Measurements from ENCODE around the gene HLF. TPM values are rescaled to one million over a fixed set of nuclear protein-coding genes. Genes with fewer than 3 reads are reported as not detected.

HLF gene
- total RNA-seq, 1 donor from 2014 or later: not detected

DNA sequence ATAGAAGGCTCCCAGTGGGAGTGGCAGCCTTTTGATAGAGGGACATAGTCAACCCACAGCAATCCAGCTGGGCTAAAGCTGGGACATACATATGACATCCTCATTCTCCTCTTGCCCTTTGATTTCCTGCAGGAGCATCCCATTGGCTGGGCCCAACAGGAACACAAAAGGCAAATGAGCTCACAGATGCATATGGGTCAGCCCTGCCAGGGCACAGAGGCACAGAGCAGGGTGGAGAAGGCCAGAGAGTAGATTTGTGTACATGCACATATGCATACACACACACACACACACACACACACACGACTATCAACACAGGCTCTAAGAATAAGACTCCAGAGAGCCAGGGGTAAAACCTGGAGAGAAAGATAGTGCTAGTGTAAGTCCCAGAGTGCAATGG, 98.3 kb downstream of the HLF start:
- no peak for DNase-seq

DNA sequence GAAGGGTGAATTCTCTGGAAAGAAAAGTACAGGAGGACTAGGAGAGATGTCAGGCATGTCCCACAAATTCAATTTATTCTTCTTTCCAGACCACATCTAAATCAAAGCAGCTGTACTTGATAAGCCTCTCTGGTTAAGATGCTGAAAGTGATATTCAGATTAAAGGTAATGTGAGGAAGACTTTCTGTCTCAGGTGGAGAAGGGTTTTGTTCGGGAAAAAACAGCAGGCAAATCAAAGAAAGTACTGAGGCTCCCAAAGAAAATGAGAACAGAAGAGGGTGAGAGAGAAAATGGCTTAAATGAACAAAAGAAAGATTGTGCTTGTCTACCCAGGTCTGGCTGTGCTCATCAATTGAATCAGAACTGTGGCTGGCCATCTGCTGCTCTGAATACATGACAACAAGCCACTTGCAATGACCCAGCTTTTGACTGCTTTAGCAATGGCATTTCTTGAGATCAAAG, 101.3 kb downstream of the HLF start:
- DNase-seq: no peak

DNA sequence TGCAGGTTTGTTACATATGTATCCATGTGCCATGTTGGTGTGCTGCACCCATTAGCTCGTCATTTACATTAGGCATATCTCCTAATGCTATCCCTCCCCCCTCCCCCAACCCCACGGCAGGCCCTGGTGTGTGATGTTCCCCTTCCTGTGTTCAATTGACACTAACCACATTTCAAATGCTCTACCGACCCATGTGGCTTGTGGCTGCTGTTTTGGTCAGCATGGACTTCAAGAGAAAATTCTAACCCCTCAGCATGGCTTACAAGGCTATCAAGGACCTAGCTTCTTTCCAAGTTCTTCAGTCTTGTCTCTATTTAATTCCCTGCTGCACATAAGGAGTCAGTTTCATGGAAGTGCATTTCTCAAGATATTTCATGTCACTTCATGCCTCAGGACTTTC, 103.9 kb downstream of the HLF start:
- DNase-seq: no peak

Other genes starting within 250 kb of the HLF start
- gene MMD, start 156.9 kb downstream of the HLF start, total RNA-seq: 11.8 and 16.2 TPM in 2 replicates
- not detected in 2 replicates for gene SMIM36, start 246.5 kb downstream of the HLF start, total RNA-seq

All from dermis blood vessel endothelial cell (primary cell).